ENCODE measurements around the gene RAP2A.

The RAP2A gene

DNA sequence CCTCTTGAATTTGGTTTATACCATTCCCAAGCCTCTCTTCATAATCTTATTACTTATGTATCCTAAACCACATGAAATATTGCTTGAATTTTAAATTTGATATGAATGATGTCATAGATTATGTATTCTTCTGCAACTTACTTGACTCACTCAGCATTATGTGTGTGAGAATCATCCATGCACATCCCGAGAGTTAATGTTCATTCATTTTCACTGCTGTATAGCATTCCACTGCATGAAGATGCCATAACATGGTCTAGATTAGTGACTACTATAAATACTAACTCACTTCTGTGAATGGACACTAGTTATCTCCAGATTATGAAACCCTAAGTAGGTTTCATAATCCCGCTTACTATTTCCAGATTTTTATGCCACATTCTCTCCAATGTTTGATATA, 25.0 kb upstream of the RAP2A start:
- H3K9ac ChIP-seq (ENCODE audit: low read depth, low read length, poor library complexity, severe bottlenecking): no peak overlapping the region
- H3F3A ChIP-seq (ENCODE audit: low read depth): no peaks in the 10 kb centered on the region
- TF ChIP-seq, protein P1, sequence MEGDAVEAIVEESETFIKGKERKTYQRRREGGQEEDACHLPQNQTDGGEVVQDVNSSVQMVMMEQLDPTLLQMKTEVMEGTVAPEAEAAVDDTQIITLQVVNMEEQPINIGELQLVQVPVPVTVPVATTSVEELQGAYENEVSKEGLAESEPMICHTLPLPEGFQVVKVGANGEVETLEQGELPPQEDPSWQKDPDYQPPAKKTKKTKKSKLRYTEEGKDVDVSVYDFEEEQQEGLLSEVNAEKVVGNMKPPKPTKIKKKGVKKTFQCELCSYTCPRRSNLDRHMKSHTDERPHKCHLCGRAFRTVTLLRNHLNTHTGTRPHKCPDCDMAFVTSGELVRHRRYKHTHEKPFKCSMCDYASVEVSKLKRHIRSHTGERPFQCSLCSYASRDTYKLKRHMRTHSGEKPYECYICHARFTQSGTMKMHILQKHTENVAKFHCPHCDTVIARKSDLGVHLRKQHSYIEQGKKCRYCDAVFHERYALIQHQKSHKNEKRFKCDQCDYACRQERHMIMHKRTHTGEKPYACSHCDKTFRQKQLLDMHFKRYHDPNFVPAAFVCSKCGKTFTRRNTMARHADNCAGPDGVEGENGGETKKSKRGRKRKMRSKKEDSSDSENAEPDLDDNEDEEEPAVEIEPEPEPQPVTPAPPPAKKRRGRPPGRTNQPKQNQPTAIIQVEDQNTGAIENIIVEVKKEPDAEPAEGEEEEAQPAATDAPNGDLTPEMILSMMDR (conservative IDR thresholded peaks at IDR 0.05; ENCODE audit: low read length): no peak
- TF ChIP-seq EZH2phosphoT487 (IDR thresholded peaks at IDR 0.05; ENCODE audit: borderline replicate concordance): no peak
- H3K36me3 ChIP-seq (ENCODE audit: insufficient read depth, low read length): no peaks in the 10 kb centered on the region
- H3K79me2 ChIP-seq (ENCODE audit: insufficient read depth, low read length): no peaks in the 10 kb centered on the region
- H3K9me2 ChIP-seq (replicated peaks; ENCODE audit: low read depth, low read length): no peaks in the 10 kb centered on the region
- H3K4me1 ChIP-seq (ENCODE audit: insufficient read depth, low read length, poor library complexity, severe bottlenecking): no peaks in the 10 kb centered on the region
- H3K4me2 ChIP-seq (ENCODE audit: low read depth, low read length, poor library complexity, severe bottlenecking): no peak overlapping the region
- H2AFZ ChIP-seq (ENCODE audit: low read length): no peak overlapping the region
- no peaks in the 10 kb centered on the region for H3K27me3 ChIP-seq (ENCODE audit: insufficient read depth, low read length, poor library complexity, severe bottlenecking)
- H3K4me3 ChIP-seq (ENCODE audit: low read length, poor library complexity, severe bottlenecking): no peak overlapping the region
- no peaks in the 10 kb centered on the region for H3K9me3 ChIP-seq (ENCODE audit: insufficient read depth, low read depth, low read length)
- no peaks in the 10 kb centered on the region for H4K20me1 ChIP-seq (ENCODE audit: insufficient read depth, low read length, poor library complexity, severe bottlenecking)

DNA sequence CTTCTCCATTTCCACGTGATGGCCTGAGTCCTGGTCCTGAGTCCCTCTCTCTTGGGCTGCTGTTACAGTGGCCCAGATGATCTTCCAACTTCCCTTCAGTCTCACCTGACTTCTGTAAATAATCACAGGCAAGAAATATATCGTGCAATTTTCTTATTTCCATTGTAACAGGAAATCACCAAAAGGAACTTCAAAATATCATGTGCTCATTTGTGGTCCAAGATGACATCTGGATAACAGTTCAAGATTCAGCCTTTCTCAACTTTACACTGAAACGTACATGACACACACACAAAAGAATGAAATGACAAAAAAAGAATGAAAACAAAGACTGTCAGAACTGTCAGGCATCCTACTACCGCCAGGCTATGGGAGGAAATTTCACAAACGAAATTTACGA, 22.0 kb upstream of the RAP2A start:
- TF ChIP-seq, protein P1 (conservative IDR thresholded peaks at IDR 0.05; ENCODE audit: low read length): no peak
- no peak for TF ChIP-seq EZH2phosphoT487 (IDR thresholded peaks at IDR 0.05; ENCODE audit: borderline replicate concordance)
- Histone ChIP-seq H3K4me1 (ENCODE audit: insufficient read depth, low read length, poor library complexity, severe bottlenecking) (no peaks in the 10 kb centered on the region), H2AFZ (ENCODE audit: low read length) (no peak overlapping the region), H3K9me3 (ENCODE audit: insufficient read depth, low read depth, low read length) (no peaks in the 10 kb centered on the region), H3K79me2 (ENCODE audit: insufficient read depth, low read length) (no peaks in the 10 kb centered on the region), H3K4me2 (ENCODE audit: low read depth, low read length, poor library complexity, severe bottlenecking) (no peak overlapping the region), H3F3A (ENCODE audit: low read depth) (no peaks in the 10 kb centered on the region), H3K36me3 (ENCODE audit: insufficient read depth, low read length) (no peaks in the 10 kb centered on the region), H4K20me1 (ENCODE audit: insufficient read depth, low read length, poor library complexity, severe bottlenecking) (no peaks in the 10 kb centered on the region), H3K9ac (ENCODE audit: low read depth, low read length, poor library complexity, severe bottlenecking) (no peak overlapping the region), H3K27me3 (ENCODE audit: insufficient read depth, low read length, poor library complexity, severe bottlenecking) (no peaks in the 10 kb centered on the region), H3K9me2 (replicated peaks; ENCODE audit: low read depth, low read length) (no peaks in the 10 kb centered on the region), H3K4me3 (ENCODE audit: low read length, poor library complexity, severe bottlenecking) (no peak overlapping the region)

DNA sequence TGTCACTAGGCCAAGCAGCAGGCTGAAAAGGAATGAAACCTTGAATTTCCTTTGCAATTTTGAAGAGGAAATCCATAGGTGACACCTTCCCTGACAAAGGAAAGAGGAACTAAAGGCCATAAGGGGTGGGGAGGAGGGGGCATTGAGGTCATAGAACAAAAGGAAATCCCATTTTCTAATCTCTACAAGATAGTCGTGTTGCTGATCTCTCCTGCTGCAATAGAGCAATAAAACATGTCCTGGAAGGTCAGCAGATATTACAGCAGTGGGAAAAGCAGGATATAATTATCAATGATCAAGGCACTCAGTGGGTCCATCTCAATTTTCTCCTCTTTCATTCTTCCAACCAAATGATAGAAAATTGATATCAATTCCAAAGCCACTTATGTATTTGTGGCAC, 20.3 kb upstream of the RAP2A start:
- H3K4me1 ChIP-seq (ENCODE audit: insufficient read depth, low read length, poor library complexity, severe bottlenecking): no peaks in the 10 kb centered on the region
- no peaks in the 10 kb centered on the region for H3F3A ChIP-seq (ENCODE audit: low read depth)
- TF ChIP-seq, protein P1 (conservative IDR thresholded peaks at IDR 0.05; ENCODE audit: low read length): no peak
- TF ChIP-seq EZH2phosphoT487 (IDR thresholded peaks at IDR 0.05; ENCODE audit: borderline replicate concordance): no peak
- no peaks in the 10 kb centered on the region for H3K27me3 ChIP-seq (ENCODE audit: insufficient read depth, low read length, poor library complexity, severe bottlenecking)
- no peaks in the 10 kb centered on the region for H3K9me2 ChIP-seq (replicated peaks; ENCODE audit: low read depth, low read length)
- no peak overlapping the region for H3K4me3 ChIP-seq (ENCODE audit: low read length, poor library complexity, severe bottlenecking)
- no peaks in the 10 kb centered on the region for H4K20me1 ChIP-seq (ENCODE audit: insufficient read depth, low read length, poor library complexity, severe bottlenecking)
- no peaks in the 10 kb centered on the region for H3K9me3 ChIP-seq (ENCODE audit: insufficient read depth, low read depth, low read length)
- no peak overlapping the region for H2AFZ ChIP-seq (ENCODE audit: low read length)
- H3K36me3 ChIP-seq (ENCODE audit: insufficient read depth, low read length): no peaks in the 10 kb centered on the region
- no peak overlapping the region for H3K9ac ChIP-seq (ENCODE audit: low read depth, low read length, poor library complexity, severe bottlenecking)
- H3K4me2 ChIP-seq (ENCODE audit: low read depth, low read length, poor library complexity, severe bottlenecking): no peak overlapping the region
- no peaks in the 10 kb centered on the region for H3K79me2 ChIP-seq (ENCODE audit: insufficient read depth, low read length)
